MM.1S (cell line): ENCODE results near the gene SCP2D1.
A peak's percentile ranks its signal among the peaks of the same experiment; 100 is the strongest.

Experiments
- DNase-seq: peaks from one replicate; pipeline ENCODE4 v3.0.0-alpha.2; 2015
- H2AFZ ChIP-seq: fragments of 300-600 bp; sonication (generic); 2 replicates; pipeline ENCODE4 v1.6.0; 2016; ENCODE audit warnings: antibody characterized with exemption, low read length
- H3F3A ChIP-seq: fragments of 300-600 bp; sonication (generic); 2 replicates; pipeline ENCODE4 v1.6.1; 2016; ENCODE audit warnings: mild to moderate bottlenecking, antibody characterized with exemption, low read length, moderate library complexity, mixed read lengths; ENCODE audit not compliant: insufficient read depth
- H3K27ac ChIP-seq: fragments of 300-600 bp; sonication (generic); 2 replicates; pipeline ENCODE4 v1.5.1; 2016; ENCODE audit warnings: mild to moderate bottlenecking, low read length
- H3K27me3 ChIP-seq: fragments of 300-600 bp; sonication (generic); replicated peaks from 2 replicates; pipeline ENCODE4 v1.6.0; 2016; ENCODE audit warnings: low read length; ENCODE audit not compliant: insufficient read depth
- H3K36me3 ChIP-seq: fragments of 300-600 bp; sonication (generic); replicated peaks from 2 replicates; pipeline ENCODE4 v1.6.1; 2016; ENCODE audit warnings: mild to moderate bottlenecking, low read length, mixed read lengths; ENCODE audit not compliant: insufficient read depth
- H3K4me1 ChIP-seq: fragments of 300-600 bp; sonication (generic); 2 replicates; pipeline ENCODE4 v1.6.1; 2016; ENCODE audit warnings: low read length, mixed read lengths
- H3K4me2 ChIP-seq: fragments of 300-600 bp; sonication (generic); 2 replicates; pipeline ENCODE4 v1.6.0; 2016; ENCODE audit warnings: low read depth, low read length
- H3K4me3 ChIP-seq: fragments of 300-600 bp; sonication (generic); 2 replicates; pipeline ENCODE4 v1.5.1; 2016; ENCODE audit warnings: low read length, mixed read lengths
- H3K79me2 ChIP-seq: fragments of 300-600 bp; sonication (generic); 2 replicates; pipeline ENCODE4 v1.6.1; 2016; ENCODE audit warnings: mixed run types, low read length, mixed read lengths
- H3K9ac ChIP-seq: fragments of 300-600 bp; sonication (generic); 2 replicates; pipeline ENCODE4 v1.6.1; 2016; ENCODE audit warnings: low read length, mixed read lengths
- H3K9me2 ChIP-seq: fragments of 300-600 bp; sonication (generic); replicated peaks from 2 replicates; pipeline ENCODE4 v1.6.1; 2016; ENCODE audit warnings: mild to moderate bottlenecking, low read length, mixed read lengths; ENCODE audit not compliant: insufficient read depth
- H3K9me3 ChIP-seq: fragments of 300-600 bp; sonication (generic); replicated peaks from 2 replicates; pipeline ENCODE4 v1.6.1; 2016; ENCODE audit warnings: mild to moderate bottlenecking, low read length, mixed read lengths; ENCODE audit not compliant: insufficient read depth
- H4K20me1 ChIP-seq: fragments of 300-600 bp; sonication (generic); 2 replicates; pipeline ENCODE4 v1.6.1; 2016; ENCODE audit warnings: mild to moderate bottlenecking, low read length, moderate library complexity, mixed read lengths; ENCODE audit not compliant: insufficient read depth
- CTCF ChIP-seq: fragments of 300-600 bp; sonication (generic); IDR thresholded peaks from 2 replicates; pipeline ENCODE4 v1.5.1; 2016; ENCODE audit warnings: antibody characterized with exemption, low read length, mixed read lengths
- EZH2 ChIP-seq: fragments of 300-600 bp; sonication (generic); optimal IDR thresholded peaks from 2 replicates; pipeline ENCODE3; 2017; ENCODE audit warnings: low read depth, mild to moderate bottlenecking, antibody characterized with exemption, low read length, mixed read lengths
- EZH2phosphoT487 ChIP-seq: fragments of 300-600 bp; sonication (generic); IDR thresholded peaks from 2 replicates; pipeline ENCODE4 v1.6.1; 2018; ENCODE audit warnings: antibody characterized with exemption, low read length

Gene SCP2D1

GRCh38 chr20:18794428-18794787 is 19.2 kb upstream of the SCP2D1 start:
- Histone ChIP-seq H3K9me2 (no peaks in the 10 kb centered on the region), H3K4me1 (peaks cover 4% of the 10 kb centered on the region), H3K36me3 (no peaks in the 10 kb centered on the region), H3K9ac (peak overlapping the region; percentile 75), H3K27me3 (no peaks in the 10 kb centered on the region), H3K79me2 (no peaks in the 10 kb centered on the region), H3K9me3 (no peaks in the 10 kb centered on the region), H3K4me2 (peak overlapping the region; percentile 68), H3K27ac (peak overlapping the region; percentile 58; the same call in 1 of the 2 replicates), H2AFZ (peak overlapping the region; percentile 64), H3K4me3 (peak overlapping the region; percentile 81), H3F3A (no peaks in the 10 kb centered on the region), H4K20me1 (no peaks in the 10 kb centered on the region)
- TF ChIP-seq EZH2 = no peak
- no peak for TF ChIP-seq EZH2phosphoT487
- no peak for TF ChIP-seq CTCF
- no peak for DNase-seq

GRCh38 chr20:18795366-18795765 is 18.2 kb upstream of the SCP2D1 start:
- no peak overlapping the region for H3K4me2 ChIP-seq
- no peaks in the 10 kb centered on the region for H3K36me3 ChIP-seq
- no peak overlapping the region for H3K4me3 ChIP-seq
- DNase-seq = no peak
- H3F3A ChIP-seq = no peaks in the 10 kb centered on the region
- no peak overlapping the region for H3K9ac ChIP-seq
- no peak overlapping the region for H3K27ac ChIP-seq
- no peaks in the 10 kb centered on the region for H3K9me2 ChIP-seq
- H3K9me3 ChIP-seq = no peaks in the 10 kb centered on the region
- no peaks in the 10 kb centered on the region for H3K79me2 ChIP-seq
- no peak overlapping the region for H2AFZ ChIP-seq
- TF ChIP-seq EZH2 (no peak), EZH2phosphoT487 (no peak), CTCF (no peak)
- no peaks in the 10 kb centered on the region for H3K27me3 ChIP-seq
- H3K4me1 ChIP-seq = peaks cover 4% of the 10 kb centered on the region
- no peaks in the 10 kb centered on the region for H4K20me1 ChIP-seq

- Histone ChIP-seq H4K20me1 (no peaks in the 10 kb centered on the region), H2AFZ (no peak overlapping the region), H3K9ac (no peak overlapping the region), H3K4me3 (no peak overlapping the region), H3F3A (no peaks in the 10 kb centered on the region), H3K27me3 (no peaks in the 10 kb centered on the region), H3K9me2 (no peaks in the 10 kb centered on the region), H3K36me3 (no peaks in the 10 kb centered on the region), H3K27ac (no peak overlapping the region), H3K4me1 (peaks cover 4% of the 10 kb centered on the region), H3K9me3 (no peaks in the 10 kb centered on the region), H3K4me2 (no peak overlapping the region), H3K79me2 (no peaks in the 10 kb centered on the region)
- TF ChIP-seq EZH2phosphoT487 (no peak), CTCF (no peak), EZH2 (no peak)
- DNase-seq = no peak
Observed at GRCh38 chr20:18796282-18796833, 17.2 kb upstream of the SCP2D1 start.
